Measurements from ENCODE around the gene KRTAP22-2. TPM values are rescaled to one million over a fixed set of nuclear protein-coding genes. Genes with fewer than 3 reads are reported as not detected.

Gene KRTAP22-2
- total and polyA plus RNA-seq, 2 experiments from 2014 or later: not detected

- Histone ChIP-seq H3K9me3 (ENCODE audit: low read depth) (no peaks in the 10 kb centered on the region), H3K36me3 (no peaks in the 10 kb centered on the region), H3K4me1 (ENCODE audit: low read depth) (no peaks in the 10 kb centered on the region), H3K4me3 (no peak overlapping the region), H3K27me3 (no peaks in the 10 kb centered on the region), H3K27ac (no peak overlapping the region)
- TF ChIP-seq, protein P1, sequence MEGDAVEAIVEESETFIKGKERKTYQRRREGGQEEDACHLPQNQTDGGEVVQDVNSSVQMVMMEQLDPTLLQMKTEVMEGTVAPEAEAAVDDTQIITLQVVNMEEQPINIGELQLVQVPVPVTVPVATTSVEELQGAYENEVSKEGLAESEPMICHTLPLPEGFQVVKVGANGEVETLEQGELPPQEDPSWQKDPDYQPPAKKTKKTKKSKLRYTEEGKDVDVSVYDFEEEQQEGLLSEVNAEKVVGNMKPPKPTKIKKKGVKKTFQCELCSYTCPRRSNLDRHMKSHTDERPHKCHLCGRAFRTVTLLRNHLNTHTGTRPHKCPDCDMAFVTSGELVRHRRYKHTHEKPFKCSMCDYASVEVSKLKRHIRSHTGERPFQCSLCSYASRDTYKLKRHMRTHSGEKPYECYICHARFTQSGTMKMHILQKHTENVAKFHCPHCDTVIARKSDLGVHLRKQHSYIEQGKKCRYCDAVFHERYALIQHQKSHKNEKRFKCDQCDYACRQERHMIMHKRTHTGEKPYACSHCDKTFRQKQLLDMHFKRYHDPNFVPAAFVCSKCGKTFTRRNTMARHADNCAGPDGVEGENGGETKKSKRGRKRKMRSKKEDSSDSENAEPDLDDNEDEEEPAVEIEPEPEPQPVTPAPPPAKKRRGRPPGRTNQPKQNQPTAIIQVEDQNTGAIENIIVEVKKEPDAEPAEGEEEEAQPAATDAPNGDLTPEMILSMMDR (IDR thresholded peaks at IDR 0.05; ENCODE audit: low read depth, low read length): no peak
- no peak for DNase-seq (ENCODE audit: low read depth in 1 of 2, low spot score in 1 of 2)
Measured at GRCh38 chr21:30615199-30615598, 25.0 kb upstream of the KRTAP22-2 start.

DNA sequence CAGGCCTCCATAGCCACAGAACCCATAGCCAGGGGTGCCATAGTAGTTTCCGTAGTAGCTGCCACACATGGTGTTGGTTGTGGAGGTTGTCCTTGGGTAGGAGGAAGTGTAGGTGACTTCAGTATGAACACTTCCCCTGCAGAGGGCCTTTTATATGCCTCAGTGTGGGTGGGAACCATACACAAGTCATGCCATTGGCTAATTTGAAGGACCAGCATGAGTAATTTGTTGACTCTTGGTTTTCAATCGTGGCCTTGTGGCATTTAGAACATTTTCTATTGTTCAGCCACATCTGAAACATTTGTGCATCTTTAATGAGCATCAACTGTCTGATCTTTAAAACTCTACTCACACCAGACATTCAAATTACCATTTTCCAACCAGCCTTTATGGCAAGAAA, 23.6 kb upstream of the KRTAP22-2 start, which contains the start of gene KRTAP6-1:
Gene KRTAP6-1 (minus strand): TSS at position 95 of the 400 bp plus-strand sequence. CDS start 26 bp downstream, at position 69.
- no peaks in the 10 kb centered on the region for H3K27me3 ChIP-seq
- TF ChIP-seq, protein P1 (IDR thresholded peaks at IDR 0.05; ENCODE audit: low read depth, low read length): no peak

GRCh38 chr21:30612132-30612531, 21.9 kb upstream of the KRTAP22-2 start:
- Histone ChIP-seq H3K4me3 (no peak overlapping the region), H3K36me3 (no peaks in the 10 kb centered on the region)
- TF ChIP-seq, protein P1 (IDR thresholded peaks at IDR 0.05; ENCODE audit: low read depth, low read length): no peak

More for the DNA sequence above, 23.6 kb upstream of the KRTAP22-2 start, which contains the start of gene KRTAP6-1:
- H3K27ac ChIP-seq: no peak within 1 kb of the TSS
- no peaks in the 10 kb centered on the region for H3K9me3 ChIP-seq (ENCODE audit: low read depth)
- H3K4me3 ChIP-seq: no peak within 1 kb of the TSS
- H3K36me3 ChIP-seq: no peaks in the 10 kb centered on the region
- no peaks in the 10 kb centered on the region for H3K4me1 ChIP-seq (ENCODE audit: low read depth)
- DNase-seq (ENCODE audit: low read depth in 1 of 2, low spot score in 1 of 2): no peak

GRCh38 chr21:30605968-30606367, 15.8 kb upstream of the KRTAP22-2 start:
- Histone ChIP-seq H3K27me3 (no peaks in the 10 kb centered on the region), H3K4me3 (no peak overlapping the region), H3K4me1 (ENCODE audit: low read depth) (no peaks in the 10 kb centered on the region), H3K9me3 (ENCODE audit: low read depth) (no peaks in the 10 kb centered on the region), H3K36me3 (no peaks in the 10 kb centered on the region), H3K27ac (no peak overlapping the region)
- TF ChIP-seq, protein P1 (IDR thresholded peaks at IDR 0.05; ENCODE audit: low read depth, low read length): no peak
- no peak for DNase-seq (ENCODE audit: low read depth in 1 of 2, low spot score in 1 of 2)

More at GRCh38 chr21:30612132-30612531, 21.9 kb upstream of the KRTAP22-2 start:
- Histone ChIP-seq H3K9me3 (ENCODE audit: low read depth) (no peaks in the 10 kb centered on the region), H3K27ac (no peak overlapping the region), H3K4me1 (ENCODE audit: low read depth) (no peaks in the 10 kb centered on the region), H3K27me3 (no peaks in the 10 kb centered on the region)
- no peak for DNase-seq (ENCODE audit: low read depth in 1 of 2, low spot score in 1 of 2)

DNA sequence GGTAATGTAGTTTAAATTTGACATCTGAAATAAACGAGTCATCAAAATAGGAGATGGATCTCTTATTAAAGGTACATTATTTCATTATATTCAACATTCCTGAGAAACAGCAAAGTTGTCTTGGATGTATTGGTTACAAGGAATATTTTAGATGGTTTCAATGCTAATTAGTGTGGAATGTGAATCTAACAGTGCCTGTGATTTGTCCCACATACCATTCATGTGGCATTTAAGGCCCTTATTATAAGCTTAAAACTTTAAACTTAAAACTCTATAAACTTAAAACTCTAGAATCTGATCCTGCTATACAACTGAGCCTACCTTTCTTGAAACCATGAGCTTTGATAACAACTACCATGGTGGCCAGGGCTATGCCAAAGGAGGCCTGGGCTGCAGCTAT, 10.6 kb upstream of the KRTAP22-2 start, which contains the start of gene KRTAP22-1:
Gene KRTAP22-1 (plus strand): TSS at position 301 of the 400 bp plus-strand sequence.
- H3K27ac ChIP-seq: no peak within 1 kb of the TSS

More for the DNA sequence above, 10.6 kb upstream of the KRTAP22-2 start, which contains the start of gene KRTAP22-1:
- Histone ChIP-seq H3K27me3 (no peaks in the 10 kb centered on the region), H3K36me3 (no peaks in the 10 kb centered on the region), H3K4me3 (no peak within 1 kb of the TSS), H3K4me1 (ENCODE audit: low read depth) (no peaks in the 10 kb centered on the region), H3K9me3 (ENCODE audit: low read depth) (no peaks in the 10 kb centered on the region)
- DNase-seq (ENCODE audit: low read depth in 1 of 2, low spot score in 1 of 2): no peak
- TF ChIP-seq, protein P1 (IDR thresholded peaks at IDR 0.05; ENCODE audit: low read depth, low read length): no peak
